ENCODE measurements around the gene B3GAT2. TPM values are rescaled to one million over a fixed set of nuclear protein-coding genes. Genes with fewer than 3 reads are reported as not detected.

B3GAT2 gene
- total and polyA plus RNA-seq, 12 donors: under 0.01 to 0.14 (median 0.03) TPM; not detected in 6

- TF ChIP-seq CTCF (IDR thresholded peaks at IDR 0.05): no peak
- no peak for TF ChIP-seq POLR2A (IDR thresholded peaks at IDR 0.05)
- intact Hi-C loops (cut with DNase I): no loop called here
- DNase-seq: no peak
Observed at GRCh38 chr6:70995411-70995810, 38.6 kb upstream of the B3GAT2 start.

GRCh38 chr6:70991253-70991652, 34.4 kb upstream of the B3GAT2 start:
- Histone ChIP-seq H3K4me1 (replicated peaks in 1 of 2) (no peaks in the 10 kb centered on the region), H3K9me3 (replicated peaks in 1 of 3) (no peaks in the 10 kb centered on the region), H3K36me3 (replicated peaks in 1 of 2) (no peaks in the 10 kb centered on the region), H3K27ac (no peak overlapping the region), H3K4me3 (no peak overlapping the region), H3K27me3 (no peaks in the 10 kb centered on the region)
- no peak for TF ChIP-seq CTCF (IDR thresholded peaks at IDR 0.05)
- TF ChIP-seq POLR2A (IDR thresholded peaks at IDR 0.05): no peak
- intact Hi-C loops (cut with DNase I): no loop called here
- no peak for DNase-seq
- WGBS, 4 donors: 79 to 88% (median 87%) methylated on average over 2 of the region's 2 CpGs

More at GRCh38 chr6:70995411-70995810, 38.6 kb upstream of the B3GAT2 start:
- Histone ChIP-seq H3K27ac (no peak overlapping the region), H3K36me3 (replicated peaks in 1 of 2) (no peaks in the 10 kb centered on the region), H3K4me1 (replicated peaks in 1 of 2) (no peaks in the 10 kb centered on the region), H3K9me3 (replicated peaks in 1 of 3) (no peaks in the 10 kb centered on the region), H3K4me3 (no peak overlapping the region), H3K27me3 (no peaks in the 10 kb centered on the region)

GRCh38 chr6:70985156-70985555, 28.3 kb upstream of the B3GAT2 start:
- no peaks in the 10 kb centered on the region for H3K27me3 ChIP-seq
- H3K4me1 ChIP-seq (replicated peaks in 1 of 2): no peaks in the 10 kb centered on the region
- TF ChIP-seq POLR2A (IDR thresholded peaks at IDR 0.05) (no peak), CTCF (IDR thresholded peaks at IDR 0.05) (no peak)
- no peak overlapping the region for H3K4me3 ChIP-seq
- 60 to 75% (median 70%) methylated on average over 4 of the region's 4 CpGs for WGBS, 4 donors
- H3K9me3 ChIP-seq (replicated peaks in 1 of 3): no peaks in the 10 kb centered on the region
- H3K27ac ChIP-seq: no peak overlapping the region
- H3K36me3 ChIP-seq (replicated peaks in 1 of 2): no peaks in the 10 kb centered on the region
- intact Hi-C loops (cut with DNase I): no loop called here
- no peak for DNase-seq

- no peaks in the 10 kb centered on the region for H3K4me1 ChIP-seq (replicated peaks in 1 of 2)
- no peak overlapping the region for H3K4me3 ChIP-seq
- no peak overlapping the region for H3K27ac ChIP-seq
- no peaks in the 10 kb centered on the region for H3K36me3 ChIP-seq (replicated peaks in 1 of 2)
- DNase-seq: no peak
- TF ChIP-seq POLR2A (IDR thresholded peaks at IDR 0.05): no peak
- TF ChIP-seq CTCF (IDR thresholded peaks at IDR 0.05): no peak
- no peaks in the 10 kb centered on the region for H3K27me3 ChIP-seq
- intact Hi-C loops (cut with DNase I): no loop called here
- no peaks in the 10 kb centered on the region for H3K9me3 ChIP-seq (replicated peaks in 1 of 3)
- 67 to 87% (median 80%) methylated on average over 3 of the region's 3 CpGs for WGBS, 4 donors
Observed at GRCh38 chr6:70982747-70983146, 25.9 kb upstream of the B3GAT2 start.

All from adrenal gland (tissue), 12 donors.